Upper lobe of left lung (tissue), 6 donors: Measurements from ENCODE around the gene NCF2. TPM values are rescaled to one million over a fixed set of nuclear protein-coding genes. Genes with fewer than 3 reads are reported as not detected.

Experiments used
- ATAC-seq, 2 donors: fragments of 200-7000 bp; cut with Tn5 transposase; one replicate each; pipeline ENCODE4 v1.9.1; 2022; ENCODE audit warnings: mild to moderate bottlenecking in 2 of 2, moderate library complexity in 2 of 2; ENCODE audit not compliant: low FRiP score in 2 of 2
- DNase-seq, 2 donors: peaks; one replicate each; pipeline ENCODE4 v3.0.0-alpha.2; 2019 to 2020
- H3K27ac ChIP-seq, 4 donors: fragments of 200-600 bp; sonication (generic); one replicate each; pipeline ENCODE4 v1.5.1; 2016 to 2019
- H3K27me3 ChIP-seq, 4 donors: fragments of 200-600 bp; sonication (generic); one replicate each; pipeline ENCODE4 v1.5.1; 2017 to 2019
- H3K36me3 ChIP-seq, 4 donors: fragments of 200-600 bp; sonication (generic); one replicate each; pipeline ENCODE4 v1.5.1; 2016 to 2019
- H3K4me1 ChIP-seq, 4 donors: fragments of 200-600 bp; sonication (generic); one replicate each; pipeline ENCODE4 v1.5.1; 2018 to 2019
- H3K4me3 ChIP-seq, 4 donors: fragments of 200-600 bp; sonication (generic); one replicate each; pipeline ENCODE4 v1.5.1; 2017 to 2019; ENCODE audit warnings: mild to moderate bottlenecking in 2 of 4, moderate library complexity in 1 of 4
- H3K9me3 ChIP-seq, 4 donors: fragments of 200-600 bp; sonication (generic); one replicate each; pipeline ENCODE4 v1.5.1; 2018 to 2019
- EP300 ChIP-seq, 4 donors: sonication (generic); formaldehyde crosslinking; IDR thresholded peaks; one replicate each; pipeline ENCODE4 v1.5.1; 2017; ENCODE audit warnings: antibody characterized with exemption in 4 of 4, control low read depth in 2 of 4
- POLR2A ChIP-seq, 4 donors: fragments of 450-650 bp; IDR thresholded peaks; one replicate each; pipeline ENCODE4 v1.5.1; 2016 to 2017; ENCODE audit warnings: antibody characterized with exemption in 4 of 4, mild to moderate bottlenecking in 2 of 4
- POLR2AphosphoS5 ChIP-seq, 2 donors: sonication (generic); formaldehyde crosslinking; IDR thresholded peaks; one replicate each; pipeline ENCODE4 v1.5.1; 2017; ENCODE audit warnings: antibody characterized with exemption in 2 of 2
- WGBS, 2 donors: methylation state at CpG; one replicate each; pipeline ENCODE4 v1.1.5; 2017 to 2018; 5-methylcytosine and 5-hydroxymethylcytosine counted together
- total RNA-seq, 6 donors: library from RNA; depleted of rRNA in 4 of 6; stranded (reverse); fragments of >200 nt in 4 of 6; gene quantifications; one replicate each; pipeline versions ENCODE4 v1.1.0 to v1.2.1, GENCODE V29; 2016 to 2021
- TF ChIP-seq, protein P1 (sequence below), 6 experiments: fragments of 450-650 bp in 4 of 6; fragments of 200-600 bp in 2 of 6; sonication (generic) in 2 of 6; IDR thresholded peaks; one replicate each; pipeline ENCODE4 v1.5.1; 2016 to 2019; ENCODE audit warnings: antibody characterized with exemption in 6 of 6
- donor health status: DM: no; HTN: no; CAD: no; lungs with moderate emphysema.
- donor health status: DM: no; HTN: yes; CAD: no; lungs with severe emphysema.

Gene NCF2
- total RNA-seq, 6 donors from 2014 or later: 68.5 to 202 (median 143) TPM

DNA sequence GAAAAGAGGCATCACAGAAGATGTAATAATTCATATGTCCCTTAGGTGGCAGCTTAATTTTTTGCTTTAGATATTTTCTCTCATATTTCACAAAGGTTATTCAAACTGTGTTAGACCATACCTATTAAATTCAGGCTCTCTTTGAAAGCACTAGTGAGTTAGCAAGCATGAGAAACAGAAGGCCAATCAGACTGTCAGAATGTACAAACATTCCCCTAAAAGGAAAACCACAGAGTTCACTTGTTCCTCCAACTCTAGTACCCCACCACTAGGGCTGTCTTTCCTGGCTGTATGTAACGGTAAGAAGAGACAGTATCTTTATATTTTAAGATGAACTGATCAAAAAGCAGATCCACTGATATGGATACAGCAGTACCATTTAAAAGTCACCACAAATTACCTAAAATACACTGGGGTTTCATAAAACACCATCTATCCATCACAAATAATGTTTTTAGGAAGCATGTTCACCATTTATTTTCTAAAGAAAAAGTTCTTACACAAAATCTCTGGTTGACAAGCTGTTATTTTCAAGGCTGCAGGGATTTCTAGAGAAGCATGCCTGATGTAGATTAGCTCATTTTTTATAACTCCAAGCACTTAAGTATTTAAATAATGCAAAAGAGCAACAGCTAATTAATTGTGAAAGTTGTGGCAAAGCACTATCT is 43.6 kb upstream of the NCF2 start:
- peaks cover 0 to 30% (median 12%) of the 10 kb centered on the region in 4 donors for H3K36me3 ChIP-seq
- ATAC-seq: peak in 1 of 2 donors; percentile 33
- no peaks in the 10 kb centered on the region for H3K27me3 ChIP-seq
- no peak for DNase-seq
- peak in 1 of 4 donors; percentile 9 for TF ChIP-seq POLR2A (IDR thresholded peaks at IDR 0.05)
- no peak for TF ChIP-seq EP300 (IDR thresholded peaks at IDR 0.05)
- TF ChIP-seq, protein P1, sequence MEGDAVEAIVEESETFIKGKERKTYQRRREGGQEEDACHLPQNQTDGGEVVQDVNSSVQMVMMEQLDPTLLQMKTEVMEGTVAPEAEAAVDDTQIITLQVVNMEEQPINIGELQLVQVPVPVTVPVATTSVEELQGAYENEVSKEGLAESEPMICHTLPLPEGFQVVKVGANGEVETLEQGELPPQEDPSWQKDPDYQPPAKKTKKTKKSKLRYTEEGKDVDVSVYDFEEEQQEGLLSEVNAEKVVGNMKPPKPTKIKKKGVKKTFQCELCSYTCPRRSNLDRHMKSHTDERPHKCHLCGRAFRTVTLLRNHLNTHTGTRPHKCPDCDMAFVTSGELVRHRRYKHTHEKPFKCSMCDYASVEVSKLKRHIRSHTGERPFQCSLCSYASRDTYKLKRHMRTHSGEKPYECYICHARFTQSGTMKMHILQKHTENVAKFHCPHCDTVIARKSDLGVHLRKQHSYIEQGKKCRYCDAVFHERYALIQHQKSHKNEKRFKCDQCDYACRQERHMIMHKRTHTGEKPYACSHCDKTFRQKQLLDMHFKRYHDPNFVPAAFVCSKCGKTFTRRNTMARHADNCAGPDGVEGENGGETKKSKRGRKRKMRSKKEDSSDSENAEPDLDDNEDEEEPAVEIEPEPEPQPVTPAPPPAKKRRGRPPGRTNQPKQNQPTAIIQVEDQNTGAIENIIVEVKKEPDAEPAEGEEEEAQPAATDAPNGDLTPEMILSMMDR (IDR thresholded peaks at IDR 0.05): peak; percentile 32 to 61 (median 59)
- no peak for TF ChIP-seq POLR2AphosphoS5 (IDR thresholded peaks at IDR 0.05)
- no peaks in the 10 kb centered on the region for H3K9me3 ChIP-seq
- peak overlapping the region; percentile 22 to 93 (median 88) for H3K4me3 ChIP-seq
- peaks cover 37 to 53% (median 46%) of the 10 kb centered on the region in 4 donors for H3K4me1 ChIP-seq
- H3K27ac ChIP-seq: peak overlapping the region; percentile 98 to 99 (median 98)
- 0% methylated on average over 1 of the region's 1 CpG for WGBS, 2 donors

DNA sequence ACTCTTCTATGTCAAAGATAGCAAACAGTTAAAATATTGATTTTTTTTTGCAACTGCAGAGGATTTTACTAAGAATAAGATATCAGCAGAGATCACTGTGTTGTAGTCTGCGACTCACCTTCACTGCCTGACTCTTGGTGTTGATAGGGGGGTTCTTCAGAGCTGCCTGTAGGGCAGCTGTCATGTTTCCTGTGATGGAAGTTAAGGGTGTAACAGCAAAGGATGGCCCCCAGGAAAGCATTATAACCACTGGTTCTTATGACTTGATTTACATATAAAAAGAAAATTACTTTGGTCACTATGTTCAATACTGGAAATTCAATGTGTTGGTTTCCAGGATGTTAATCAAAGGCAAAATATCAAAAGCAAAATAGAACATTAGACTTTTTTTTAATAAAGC is 42.7 kb upstream of the NCF2 start:
- peaks cover 37 to 62% (median 51%) of the 10 kb centered on the region in 4 donors for H3K4me1 ChIP-seq
- ATAC-seq (no peak), DNase-seq (no peak)
- TF ChIP-seq EP300 (IDR thresholded peaks at IDR 0.05): no peak
- no peak for TF ChIP-seq POLR2AphosphoS5 (IDR thresholded peaks at IDR 0.05)
- no peak for TF ChIP-seq POLR2A (IDR thresholded peaks at IDR 0.05)
- TF ChIP-seq, protein P1 (IDR thresholded peaks at IDR 0.05): no peak
- H3K27ac ChIP-seq: peak overlapping the region; percentile 8 to 99 (median 98)
- H3K9me3 ChIP-seq: no peaks in the 10 kb centered on the region
- WGBS, 2 donors: 55 to 63% methylated on average over 1 of the region's 1 CpG
- H3K4me3 ChIP-seq: peak overlapping the region; percentile 16 to 93 (median 88)
- no peaks in the 10 kb centered on the region for H3K27me3 ChIP-seq
- H3K36me3 ChIP-seq: peaks cover 0 to 38% (median 17%) of the 10 kb centered on the region in 4 donors

DNA sequence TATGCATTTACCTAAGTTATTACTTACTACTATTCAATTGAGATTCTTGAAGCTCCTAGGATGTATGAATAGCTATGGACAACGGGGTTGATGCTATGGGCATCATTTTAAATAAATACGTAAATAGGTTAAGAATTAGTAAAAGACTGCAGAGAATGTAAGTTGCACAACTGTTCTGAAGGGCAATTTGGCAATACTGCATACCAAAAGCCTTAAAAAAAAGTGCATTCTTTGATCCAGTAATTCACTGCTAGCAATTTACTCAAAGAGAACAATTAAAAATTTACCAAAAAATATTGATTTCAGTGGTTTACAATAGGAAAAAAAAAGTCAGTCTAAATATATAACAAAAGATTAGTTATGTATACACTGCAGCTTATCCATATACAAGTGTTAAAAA is 41.9 kb upstream of the NCF2 start:
- Histone ChIP-seq H3K27me3 (no peaks in the 10 kb centered on the region), H3K4me1 (peaks cover 43 to 68% (median 55%) of the 10 kb centered on the region in 4 donors), H3K4me3 (peak overlapping the region in 3 of 4 donors; percentile 83 to 93 (median 92)), H3K27ac (peak overlapping the region in 2 of 4 donors; percentile 8 to 99), H3K9me3 (no peaks in the 10 kb centered on the region), H3K36me3 (peaks cover 0 to 47% (median 17%) of the 10 kb centered on the region in 4 donors)
- TF ChIP-seq, protein P1 (IDR thresholded peaks at IDR 0.05): no peak
- TF ChIP-seq POLR2A (IDR thresholded peaks at IDR 0.05): no peak
- no peak for TF ChIP-seq EP300 (IDR thresholded peaks at IDR 0.05)
- TF ChIP-seq POLR2AphosphoS5 (IDR thresholded peaks at IDR 0.05): no peak
- WGBS, 2 donors: 35 to 53% methylated on average over 2 of the region's 2 CpGs
- ATAC-seq: no peak
- no peak for DNase-seq

DNA sequence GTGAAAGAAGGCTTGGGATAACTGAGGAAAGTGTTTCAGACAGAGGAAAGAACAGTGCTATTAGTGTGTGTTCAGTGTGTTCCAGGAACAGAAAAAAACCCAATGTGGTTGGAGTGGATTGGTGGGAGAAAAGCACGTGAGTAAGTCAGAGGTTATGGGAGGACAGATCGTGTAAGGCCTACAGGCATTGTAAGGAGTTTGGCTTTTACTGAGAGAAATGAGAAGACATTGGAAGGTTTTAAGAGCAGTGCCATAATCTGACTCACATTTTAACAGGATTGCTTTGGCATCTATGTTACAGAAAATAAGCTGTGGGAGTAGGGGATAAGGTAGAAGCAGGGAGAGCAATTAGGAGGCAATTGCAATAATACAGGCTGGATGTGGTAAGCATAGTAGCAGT is 40.5 kb upstream of the NCF2 start:
- DNase-seq (no peak), ATAC-seq (no peak)
- Histone ChIP-seq H3K27me3 (no peaks in the 10 kb centered on the region), H3K36me3 (peaks cover 0 to 52% (median 17%) of the 10 kb centered on the region in 4 donors), H3K9me3 (no peaks in the 10 kb centered on the region), H3K4me1 (peaks cover 51 to 75% (median 60%) of the 10 kb centered on the region in 4 donors), H3K4me3 (peak overlapping the region in 1 of 4 donors; percentile 92), H3K27ac (peak overlapping the region in 3 of 4 donors; percentile 16 to 54 (median 35))
- 43 to 46% methylated on average over 2 of the region's 2 CpGs for WGBS, 2 donors
- TF ChIP-seq POLR2AphosphoS5 (IDR thresholded peaks at IDR 0.05) (no peak), POLR2A (IDR thresholded peaks at IDR 0.05) (no peak), EP300 (IDR thresholded peaks at IDR 0.05) (no peak)
- TF ChIP-seq, protein P1 (IDR thresholded peaks at IDR 0.05): no peak
